ENCODE results near the gene WFIKKN1. TPM values are rescaled to one million over a fixed set of nuclear protein-coding genes. Genes with fewer than 3 reads are reported as not detected.

Gene WFIKKN1
- total RNA-seq, 1 experiment from 2014 or later: not detected

- no peak overlapping the region for H3K9ac ChIP-seq (ENCODE audit: low read length)
- peaks cover 22% of the 10 kb centered on the region for H4K20me1 ChIP-seq (ENCODE audit: insufficient read depth, low read depth, low read length)
- H3K9me2 ChIP-seq (replicated peaks; ENCODE audit: insufficient read depth, low read length): no peaks in the 10 kb centered on the region
- H3K79me2 ChIP-seq (ENCODE audit: low read length): peaks cover 24% of the 10 kb centered on the region
- H3K4me1 ChIP-seq (ENCODE audit: low read length): peaks cover 8% of the 10 kb centered on the region
- H3K9me3 ChIP-seq (ENCODE audit: low read length): no peaks in the 10 kb centered on the region
- DNase-seq: no peak
- H2AFZ ChIP-seq (ENCODE audit: low read length): no peak overlapping the region
- H3K4me3 ChIP-seq (ENCODE audit: low read length): no peak overlapping the region
- peaks cover 10% of the 10 kb centered on the region for H3K36me3 ChIP-seq (ENCODE audit: insufficient read depth, low read length)
- H3K27me3 ChIP-seq (ENCODE audit: low read length): no peaks in the 10 kb centered on the region
- no peak overlapping the region for H3K27ac ChIP-seq (ENCODE audit: low read length)
- no peak overlapping the region for H3K4me2 ChIP-seq (ENCODE audit: low read depth, low read length, poor library complexity, severe bottlenecking)
These were observed 41.6 kb downstream of the WFIKKN1 start for GRCh38 chr16:672371-672770.

GRCh38 chr16:672851-673250 lies 42.1 kb downstream of the WFIKKN1 start:
- H3K4me1 ChIP-seq (ENCODE audit: low read length): peaks cover 8% of the 10 kb centered on the region
- peaks cover 10% of the 10 kb centered on the region for H3K36me3 ChIP-seq (ENCODE audit: insufficient read depth, low read length)
- H3K9me3 ChIP-seq (ENCODE audit: low read length): no peaks in the 10 kb centered on the region
- no peak overlapping the region for H2AFZ ChIP-seq (ENCODE audit: low read length)
- peaks cover 22% of the 10 kb centered on the region for H4K20me1 ChIP-seq (ENCODE audit: insufficient read depth, low read depth, low read length)
- H3K9me2 ChIP-seq (replicated peaks; ENCODE audit: insufficient read depth, low read length): no peaks in the 10 kb centered on the region
- H3K27ac ChIP-seq (ENCODE audit: low read length): no peak overlapping the region
- H3K27me3 ChIP-seq (ENCODE audit: low read length): no peaks in the 10 kb centered on the region
- H3K9ac ChIP-seq (ENCODE audit: low read length): no peak overlapping the region
- no peak overlapping the region for H3K4me2 ChIP-seq (ENCODE audit: low read depth, low read length, poor library complexity, severe bottlenecking)
- H3K79me2 ChIP-seq (ENCODE audit: low read length): peaks cover 24% of the 10 kb centered on the region
- DNase-seq: no peak
- H3K4me3 ChIP-seq (ENCODE audit: low read length): no peak overlapping the region

- Histone ChIP-seq H3K9me2 (replicated peaks; ENCODE audit: insufficient read depth, low read length) (no peaks in the 10 kb centered on the region), H3K27me3 (ENCODE audit: low read length) (no peaks in the 10 kb centered on the region), H3K79me2 (ENCODE audit: low read length) (peaks cover 18% of the 10 kb centered on the region), H3K4me2 (ENCODE audit: low read depth, low read length, poor library complexity, severe bottlenecking) (no peak overlapping the region), H3K9me3 (ENCODE audit: low read length) (no peaks in the 10 kb centered on the region), H3K36me3 (ENCODE audit: insufficient read depth, low read length) (peaks cover 10% of the 10 kb centered on the region), H3K9ac (ENCODE audit: low read length) (no peak overlapping the region), H3K27ac (ENCODE audit: low read length) (no peak overlapping the region), H3K4me1 (ENCODE audit: low read length) (peaks cover 8% of the 10 kb centered on the region), H4K20me1 (ENCODE audit: insufficient read depth, low read depth, low read length) (peaks cover 19% of the 10 kb centered on the region), H3K4me3 (ENCODE audit: low read length) (no peak overlapping the region), H2AFZ (ENCODE audit: low read length) (no peak overlapping the region)
- no peak for DNase-seq
These were observed 42.7 kb downstream of the WFIKKN1 start for GRCh38 chr16:673399-673991.

- no peaks in the 10 kb centered on the region for H3K9me2 ChIP-seq (replicated peaks; ENCODE audit: insufficient read depth, low read length)
- H3K36me3 ChIP-seq (ENCODE audit: insufficient read depth, low read length): peaks cover 10% of the 10 kb centered on the region
- no peak overlapping the region for H3K9ac ChIP-seq (ENCODE audit: low read length)
- peaks cover 11% of the 10 kb centered on the region for H4K20me1 ChIP-seq (ENCODE audit: insufficient read depth, low read depth, low read length)
- no peaks in the 10 kb centered on the region for H3K27me3 ChIP-seq (ENCODE audit: low read length)
- H2AFZ ChIP-seq (ENCODE audit: low read length): no peak overlapping the region
- no peak for DNase-seq
- no peak overlapping the region for H3K4me2 ChIP-seq (ENCODE audit: low read depth, low read length, poor library complexity, severe bottlenecking)
- no peaks in the 10 kb centered on the region for H3K9me3 ChIP-seq (ENCODE audit: low read length)
- peaks cover 10% of the 10 kb centered on the region for H3K79me2 ChIP-seq (ENCODE audit: low read length)
- no peak overlapping the region for H3K4me3 ChIP-seq (ENCODE audit: low read length)
- no peak overlapping the region for H3K27ac ChIP-seq (ENCODE audit: low read length)
- H3K4me1 ChIP-seq (ENCODE audit: low read length): peaks cover 4% of the 10 kb centered on the region
These were observed 43.6 kb downstream of the WFIKKN1 start for GRCh38 chr16:674214-674881.

- H3K27ac ChIP-seq (ENCODE audit: low read length): no peak within 1 kb of the TSS
- H3K4me2 ChIP-seq (ENCODE audit: low read depth, low read length, poor library complexity, severe bottlenecking): no peak within 1 kb of the TSS
- peaks cover 7% of the 10 kb centered on the region; the same call in 1 of the 2 replicates for H4K20me1 ChIP-seq (ENCODE audit: insufficient read depth, low read depth, low read length)
- H3K4me1 ChIP-seq (ENCODE audit: low read length): peaks cover 6% of the 10 kb centered on the region
- H3K79me2 ChIP-seq (ENCODE audit: low read length): peaks cover 1% of the 10 kb centered on the region
- no peak within 1 kb of the TSS for H2AFZ ChIP-seq (ENCODE audit: low read length)
- H3K27me3 ChIP-seq (ENCODE audit: low read length): no peaks in the 10 kb centered on the region
- H3K9ac ChIP-seq (ENCODE audit: low read length): no peak within 1 kb of the TSS
- no peaks in the 10 kb centered on the region for H3K9me3 ChIP-seq (ENCODE audit: low read length)
- H3K9me2 ChIP-seq (replicated peaks; ENCODE audit: insufficient read depth, low read length): no peaks in the 10 kb centered on the region
- DNase-seq: no peak
- no peak within 1 kb of the TSS for H3K4me3 ChIP-seq (ENCODE audit: low read length)
- peaks cover 5% of the 10 kb centered on the region; the same call in 1 of the 2 replicates for H3K36me3 ChIP-seq (ENCODE audit: insufficient read depth, low read length)
These were observed 44.4 kb downstream of the WFIKKN1 start, which contains the start of gene RHBDL1 for GRCh38 chr16:674968-675883. Gene RHBDL1 (plus strand): TSS chr16:675671. CDS start chr16:675791, 120 bp downstream.

- no peaks in the 10 kb centered on the region for H3K9me3 ChIP-seq (ENCODE audit: low read length)
- H3K27me3 ChIP-seq (ENCODE audit: low read length): no peaks in the 10 kb centered on the region
- peaks cover 3% of the 10 kb centered on the region; the same call in 1 of the 2 replicates for H3K36me3 ChIP-seq (ENCODE audit: insufficient read depth, low read length)
- H4K20me1 ChIP-seq (ENCODE audit: insufficient read depth, low read depth, low read length): peaks cover 11% of the 10 kb centered on the region; the same call in 1 of the 2 replicates
- DNase-seq: no peak
- no peak overlapping the region for H3K4me3 ChIP-seq (ENCODE audit: low read length)
- H3K4me1 ChIP-seq (ENCODE audit: low read length): peaks cover 7% of the 10 kb centered on the region
- H3K4me2 ChIP-seq (ENCODE audit: low read depth, low read length, poor library complexity, severe bottlenecking): no peak overlapping the region
- H3K79me2 ChIP-seq (ENCODE audit: low read length): peaks cover 4% of the 10 kb centered on the region
- no peak overlapping the region for H3K27ac ChIP-seq (ENCODE audit: low read length)
- no peaks in the 10 kb centered on the region for H3K9me2 ChIP-seq (replicated peaks; ENCODE audit: insufficient read depth, low read length)
- H2AFZ ChIP-seq (ENCODE audit: low read length): no peak overlapping the region
- H3K9ac ChIP-seq (ENCODE audit: low read length): no peak overlapping the region
These were observed 45.2 kb downstream of the WFIKKN1 start for GRCh38 chr16:675884-676564.

GRCh38 chr16:676565-676902 lies 45.7 kb downstream of the WFIKKN1 start:
- peaks cover 9% of the 10 kb centered on the region for H3K79me2 ChIP-seq (ENCODE audit: low read length)
- no peaks in the 10 kb centered on the region for H3K9me2 ChIP-seq (replicated peaks; ENCODE audit: insufficient read depth, low read length)
- H3K27ac ChIP-seq (ENCODE audit: low read length): no peak overlapping the region
- no peak overlapping the region for H3K4me2 ChIP-seq (ENCODE audit: low read depth, low read length, poor library complexity, severe bottlenecking)
- H3K4me1 ChIP-seq (ENCODE audit: low read length): peaks cover 12% of the 10 kb centered on the region
- H3K36me3 ChIP-seq (ENCODE audit: insufficient read depth, low read length): no peaks in the 10 kb centered on the region; the same call in 1 of the 2 replicates
- H3K27me3 ChIP-seq (ENCODE audit: low read length): no peaks in the 10 kb centered on the region
- no peak for DNase-seq
- H3K9ac ChIP-seq (ENCODE audit: low read length): no peak overlapping the region
- H3K4me3 ChIP-seq (ENCODE audit: low read length): no peak overlapping the region
- no peaks in the 10 kb centered on the region for H3K9me3 ChIP-seq (ENCODE audit: low read length)
- H2AFZ ChIP-seq (ENCODE audit: low read length): no peak overlapping the region
- peaks cover 16% of the 10 kb centered on the region for H4K20me1 ChIP-seq (ENCODE audit: insufficient read depth, low read depth, low read length)

Data from Karpas-422 (cell line).